ENCODE data around the gene VSIG8. TPM values are rescaled to one million over a fixed set of nuclear protein-coding genes. Genes with fewer than 3 reads are reported as not detected.

Gene VSIG8
- total and polyA plus RNA-seq, 8 donors, result 0.30 to 2.5 TPM; not detected in 6

GRCh38 chr1:159830722-159831121 lies 31.7 kb downstream of the VSIG8 start:
- Histone ChIP-seq H3K36me3 (peaks cover 0 to 17% (median 5%) of the 10 kb centered on the region in 4 donors), H3K4me3 (no peak overlapping the region), H3K9me3 (no peaks in the 10 kb centered on the region), H3K27ac (no peak overlapping the region), H3K4me1 (peaks cover 0 to 48% (median 7%) of the 10 kb centered on the region in 4 donors), H3K27me3 (no peaks in the 10 kb centered on the region)
- 77 to 87% (median 84%) methylated on average over 8 of the region's 8 CpGs for WGBS, 5 donors
- TF ChIP-seq CTCF (IDR thresholded peaks at IDR 0.05), result no peak
- no peak for TF ChIP-seq EP300 (IDR thresholded peaks at IDR 0.05)
- TF ChIP-seq POLR2AphosphoS5 (IDR thresholded peaks at IDR 0.05), result no peak
- TF ChIP-seq POLR2A (IDR thresholded peaks at IDR 0.05), result no peak
- no peak for DNase-seq
- intact Hi-C loops (cut with DNase I; ENCODE audit: low total_unique reads), result no loop called here

GRCh38 chr1:159829822-159830465 lies 32.5 kb downstream of the VSIG8 start:
- WGBS, 5 donors, result 83 to 91% (median 89%) methylated on average over 18 of the region's 18 CpGs

GRCh38 chr1:159829273-159829634 lies 33.2 kb downstream of the VSIG8 start:
- H3K4me3 ChIP-seq, result peak overlapping the region in 1 of 4 donors; percentile 8
- H3K27me3 ChIP-seq, result peaks cover 0 to 4% (median 0%) of the 10 kb centered on the region in 3 donors
- peak; percentile 49 to 72 for DNase-seq
- intact Hi-C loops (cut with DNase I; ENCODE audit: low total_unique reads), result no loop called here
- peaks cover 0 to 4% (median 0%) of the 10 kb centered on the region in 4 donors for H3K36me3 ChIP-seq
- TF ChIP-seq POLR2A (IDR thresholded peaks at IDR 0.05) (no peak), CTCF (IDR thresholded peaks at IDR 0.05) (peak in 5 of 7 experiments; percentile 23 to 41 (median 33)), EP300 (IDR thresholded peaks at IDR 0.05) (no peak), POLR2AphosphoS5 (IDR thresholded peaks at IDR 0.05) (no peak)
- 27 to 44% (median 30%) methylated on average over 3 of the region's 3 CpGs for WGBS, 5 donors
- H3K4me1 ChIP-seq, result peaks cover 0 to 56% (median 7%) of the 10 kb centered on the region in 4 donors
- H3K27ac ChIP-seq, result no peak overlapping the region
- H3K9me3 ChIP-seq, result no peaks in the 10 kb centered on the region

More at GRCh38 chr1:159829822-159830465, 32.5 kb downstream of the VSIG8 start:
- Histone ChIP-seq H3K4me1 (peaks cover 0 to 55% (median 7%) of the 10 kb centered on the region in 4 donors), H3K4me3 (no peak overlapping the region), H3K36me3 (peaks cover 0 to 10% (median 2%) of the 10 kb centered on the region in 4 donors), H3K9me3 (no peaks in the 10 kb centered on the region), H3K27ac (no peak overlapping the region), H3K27me3 (no peaks in the 10 kb centered on the region)
- DNase-seq, result no peak
- TF ChIP-seq POLR2A (IDR thresholded peaks at IDR 0.05) (no peak), POLR2AphosphoS5 (IDR thresholded peaks at IDR 0.05) (no peak), CTCF (IDR thresholded peaks at IDR 0.05) (no peak), EP300 (IDR thresholded peaks at IDR 0.05) (no peak)
- intact Hi-C loops (cut with DNase I; ENCODE audit: low total_unique reads), result no loop called here

- Histone ChIP-seq H3K4me1 (peaks cover 0 to 56% (median 7%) of the 10 kb centered on the region in 4 donors), H3K36me3 (no peaks in the 10 kb centered on the region), H3K27ac (no peak overlapping the region), H3K27me3 (peaks cover 0 to 9% (median under 1%) of the 10 kb centered on the region in 3 donors), H3K4me3 (peak overlapping the region in 1 of 4 donors; percentile 9), H3K9me3 (no peaks in the 10 kb centered on the region)
- DNase-seq, result no peak
- intact Hi-C loops (cut with DNase I; ENCODE audit: low total_unique reads), result no loop called here
- TF ChIP-seq POLR2A (IDR thresholded peaks at IDR 0.05), result no peak
- no peak for TF ChIP-seq CTCF (IDR thresholded peaks at IDR 0.05)
- no peak for TF ChIP-seq EP300 (IDR thresholded peaks at IDR 0.05)
- no peak for TF ChIP-seq POLR2AphosphoS5 (IDR thresholded peaks at IDR 0.05)
- WGBS, 5 donors, result 82 to 87% (median 85%) methylated on average over 11 of the region's 11 CpGs
These were observed 33.7 kb downstream of the VSIG8 start for GRCh38 chr1:159828581-159829272.
